ENCODE data around the gene FANCM.

Gene FANCM

GRCh38 chr14:45120096-45120495 lies 15.6 kb upstream of the FANCM start:
- DNase-seq (ENCODE audit: low read depth) = no peak
- no peak for TF ChIP-seq CTCF (conservative IDR thresholded peaks at IDR 0.05; ENCODE audit: control insufficient read depth, insufficient read depth, low read depth, low read length)
- H3K4me3 ChIP-seq (ENCODE audit: control insufficient read depth, low read depth, low read length) = no peak overlapping the region

GRCh38 chr14:45123271-45123670 lies 12.5 kb upstream of the FANCM start:
- no peak for DNase-seq (ENCODE audit: low read depth)
- no peak overlapping the region for H3K4me3 ChIP-seq (ENCODE audit: control insufficient read depth, low read depth, low read length)
- TF ChIP-seq CTCF (conservative IDR thresholded peaks at IDR 0.05; ENCODE audit: control insufficient read depth, insufficient read depth, low read depth, low read length) = no peak

- DNase-seq (ENCODE audit: low read depth) = no peak
- H3K4me3 ChIP-seq (ENCODE audit: control insufficient read depth, low read depth, low read length) = no peak overlapping the region
- no peak for TF ChIP-seq CTCF (conservative IDR thresholded peaks at IDR 0.05; ENCODE audit: control insufficient read depth, insufficient read depth, low read depth, low read length)
Observed at GRCh38 chr14:45125754-45126153, 10.0 kb upstream of the FANCM start.

- H3K4me3 ChIP-seq (ENCODE audit: control insufficient read depth, low read depth, low read length) = no peak overlapping the region
- no peak for TF ChIP-seq CTCF (conservative IDR thresholded peaks at IDR 0.05; ENCODE audit: control insufficient read depth, insufficient read depth, low read depth, low read length)
- no peak for DNase-seq (ENCODE audit: low read depth)
Observed at GRCh38 chr14:45128963-45129629, 6.6 kb upstream of the FANCM start.

GRCh38 chr14:45133683-45134050 lies 2.1 kb upstream of the FANCM start:
- no peak for DNase-seq (ENCODE audit: low read depth)
- H3K4me3 ChIP-seq (ENCODE audit: control insufficient read depth, low read depth, low read length) = peak overlapping the region; percentile 87
- no peak for TF ChIP-seq CTCF (conservative IDR thresholded peaks at IDR 0.05; ENCODE audit: control insufficient read depth, insufficient read depth, low read depth, low read length)

- DNase-seq (ENCODE audit: low read depth) = peak; percentile 99
- no peak for TF ChIP-seq CTCF (conservative IDR thresholded peaks at IDR 0.05; ENCODE audit: control insufficient read depth, insufficient read depth, low read depth, low read length)
- H3K4me3 ChIP-seq (ENCODE audit: control insufficient read depth, low read depth, low read length) = peak within 1 kb of the TSS; percentile 95
Observed at GRCh38 chr14:45134051-45134958, 1.4 kb upstream of the FANCM start, which contains the start of gene FKBP3. Gene FKBP3 (minus strand): TSS chr14:45134481. CDS start chr14:45134456, 25 bp downstream.

Data from fibroblast of mammary gland (primary cell).